ENCODE measurements around the gene TRAF6.
"Not testable (repeated sequence)": the region's sequence is repeated elsewhere in the genome, so short reads cannot be mapped to it uniquely, and the experiment has no call there.

Gene TRAF6

GRCh38 chr11:36498721-36499120 lies 11.4 kb downstream of the TRAF6 start:
- DNase-seq (ENCODE audit: low read depth in 2 of 2): no peak

- DNase-seq (ENCODE audit: low read depth in 2 of 2): no peak
Observed at GRCh38 chr11:36493332-36493731, 16.7 kb downstream of the TRAF6 start.

GRCh38 chr11:36492724-36493304 lies 17.3 kb downstream of the TRAF6 start:
- no peak for DNase-seq (ENCODE audit: low read depth in 2 of 2)

GRCh38 chr11:36490026-36490806 lies 19.9 kb downstream of the TRAF6 start:
- DNase-seq (ENCODE audit: low read depth in 2 of 2): no peak

DNA sequence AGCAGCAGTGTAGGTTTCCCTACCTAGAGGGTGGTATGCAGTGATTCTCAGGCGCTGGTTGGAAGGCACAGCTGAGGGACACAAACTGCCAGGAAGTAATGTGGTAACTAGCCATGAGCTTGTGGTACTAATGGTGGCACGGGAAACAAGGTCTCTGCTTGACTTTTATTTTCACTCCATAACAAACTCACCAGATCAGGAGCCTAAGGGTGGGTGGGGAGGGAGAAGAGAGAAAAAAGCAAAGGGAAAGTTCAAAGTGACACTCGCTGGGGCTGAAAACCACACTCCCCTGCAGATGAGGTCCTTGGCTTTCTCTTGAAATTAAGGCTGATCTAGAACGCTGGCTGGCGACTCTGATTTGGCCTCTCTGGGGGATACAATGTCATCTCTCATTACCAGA lies 22.0 kb downstream of the TRAF6 start:
- DNase-seq (ENCODE audit: low read depth in 2 of 2): no peak

DNA sequence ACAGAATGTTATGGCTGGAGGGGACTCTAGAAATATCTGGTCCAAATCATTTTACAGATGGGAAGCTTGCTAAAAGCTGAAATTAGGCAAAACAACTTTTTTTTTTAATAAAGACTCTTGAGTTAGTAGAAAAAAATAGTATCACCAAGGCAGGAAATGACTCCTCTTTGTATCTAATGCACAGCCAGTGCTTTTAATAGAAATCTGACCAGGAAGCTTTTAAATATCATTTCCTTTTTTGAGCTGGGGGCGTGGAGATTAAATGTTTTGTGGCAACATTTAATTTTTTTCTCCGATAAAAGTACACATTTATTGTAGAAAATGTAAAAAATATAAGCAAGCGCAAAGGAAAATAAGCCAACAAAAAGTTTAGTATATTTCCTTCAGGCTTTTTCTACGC lies 22.5 kb downstream of the TRAF6 start:
- no peak for DNase-seq (ENCODE audit: low read depth in 2 of 2)

DNA sequence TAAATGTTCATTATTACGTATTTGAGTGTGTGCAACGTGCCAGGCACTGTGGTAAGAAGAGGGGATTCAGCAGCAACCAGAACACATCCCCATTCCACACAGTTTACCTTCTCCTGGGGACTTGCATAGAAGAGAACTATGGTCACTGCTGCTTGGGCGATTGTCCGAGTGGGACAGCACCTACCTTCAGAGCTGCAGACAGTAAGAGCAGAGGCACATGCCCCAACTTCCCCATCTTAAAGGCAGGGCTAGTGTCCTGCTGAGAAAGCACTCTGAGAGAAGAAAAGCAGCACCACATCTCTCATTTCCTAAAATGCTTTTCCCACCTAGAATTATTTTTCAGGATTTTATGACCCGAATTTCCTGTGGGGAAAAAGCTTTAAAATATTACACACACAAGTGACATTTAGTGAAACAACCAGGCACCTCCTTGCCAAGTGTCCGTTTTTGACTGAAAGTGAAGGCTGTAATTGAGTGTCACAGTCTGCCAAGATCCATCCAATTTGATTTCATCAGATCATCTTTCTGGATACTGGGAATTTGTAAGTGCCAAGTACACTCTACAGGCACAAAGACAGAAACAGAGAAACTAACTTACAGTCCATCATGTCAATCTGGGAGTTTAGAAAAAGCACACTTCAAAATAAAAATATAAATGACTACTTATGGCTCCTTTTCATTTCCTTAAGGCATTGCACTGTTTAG lies 24.6 kb downstream of the TRAF6 start:
- DNase-seq (ENCODE audit: low read depth in 2 of 2): no peak

DNA sequence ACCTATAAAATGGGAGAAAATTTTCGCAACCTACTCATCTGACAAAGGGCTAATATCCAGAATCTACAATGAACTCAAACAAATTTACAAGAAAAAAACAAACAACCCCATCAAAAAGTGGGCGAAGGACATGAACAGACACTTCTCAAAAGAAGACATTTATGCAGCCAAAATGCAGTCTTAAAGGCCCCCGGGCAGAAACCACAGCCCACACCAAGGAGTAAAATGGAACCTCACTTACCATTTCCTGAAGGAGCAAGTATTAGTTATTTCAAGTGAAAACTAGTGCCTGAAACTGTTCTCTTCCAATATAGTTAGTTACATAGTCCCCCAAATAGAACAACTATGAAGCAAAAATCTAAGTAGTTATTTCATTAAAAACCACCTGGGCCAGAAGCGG lies 27.0 kb downstream of the TRAF6 start:
- not testable (repeated sequence) for DNase-seq (ENCODE audit: low read depth in 2 of 2)

- no peak for DNase-seq (ENCODE audit: low read depth in 2 of 2)
Observed at GRCh38 chr11:36480833-36481232, 29.2 kb downstream of the TRAF6 start.

DNA sequence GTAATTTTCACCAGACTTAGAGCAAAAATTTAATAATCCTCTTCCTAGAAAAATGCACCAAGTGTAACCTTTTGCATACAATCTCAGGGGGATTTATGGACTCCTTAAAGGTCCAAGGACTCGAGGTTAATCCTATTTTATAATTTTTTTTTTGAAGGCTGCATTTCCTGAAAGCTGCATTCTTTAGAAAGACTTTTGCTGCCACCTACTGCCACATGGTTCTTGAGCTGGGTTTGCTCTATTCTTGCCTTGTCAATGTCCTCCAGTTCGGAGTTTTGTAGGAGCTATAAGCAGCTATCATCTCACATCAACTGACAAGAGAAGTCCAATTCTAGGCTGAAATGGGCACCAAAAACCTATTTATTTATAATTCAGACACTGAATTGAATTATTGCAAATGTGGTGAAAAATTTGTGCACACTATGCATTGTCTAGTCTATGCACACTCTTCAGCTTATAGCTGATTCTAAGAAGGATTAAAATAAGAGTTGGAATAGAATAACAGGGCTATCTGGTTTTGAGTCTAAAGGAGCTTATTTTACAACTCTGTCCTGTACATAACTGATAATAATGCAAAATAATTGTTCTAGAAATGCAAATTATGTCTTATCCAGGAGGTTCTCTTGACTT lies 31.3 kb downstream of the TRAF6 start:
- DNase-seq (ENCODE audit: low read depth in 2 of 2): no peak

DNA sequence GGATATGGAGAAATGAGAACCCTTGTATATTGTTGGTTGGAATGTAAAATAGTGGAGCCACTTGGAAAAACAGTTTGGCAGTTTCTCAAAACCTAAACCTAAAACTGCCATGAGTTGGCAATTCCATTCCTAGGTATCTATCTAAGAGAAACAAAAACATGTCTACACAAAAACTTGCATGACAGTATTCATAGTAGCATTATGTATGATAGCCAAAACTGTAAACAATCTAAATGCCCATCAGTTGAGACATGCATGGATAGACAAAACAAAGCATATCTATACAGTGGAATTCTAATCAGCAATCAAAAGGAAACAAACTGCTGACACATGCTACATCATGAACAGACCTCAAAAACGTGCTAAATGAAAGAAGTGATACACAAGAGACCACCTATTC lies 34.9 kb downstream of the TRAF6 start:
- DNase-seq (ENCODE audit: low read depth in 2 of 2): no peak

DNA sequence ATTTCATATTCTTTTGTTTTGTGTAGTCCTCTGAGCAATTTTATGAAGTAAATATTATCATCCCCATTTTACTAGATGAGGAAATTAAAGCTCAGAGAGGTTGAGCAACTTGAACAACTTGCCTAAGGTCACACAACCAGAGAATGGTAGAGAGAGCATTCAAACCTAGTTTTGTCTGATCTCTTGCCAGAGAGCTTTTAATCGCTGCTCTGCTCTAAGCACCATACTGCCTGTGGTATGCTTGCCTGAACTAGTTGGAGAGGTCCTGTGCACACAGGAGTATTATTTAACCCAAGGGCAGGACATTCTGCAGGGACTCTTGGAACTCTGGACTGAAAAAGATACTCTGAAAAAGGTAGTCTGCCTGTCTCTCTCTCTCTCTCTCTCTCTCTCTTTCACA lies 38.5 kb downstream of the TRAF6 start:
- no peak for DNase-seq (ENCODE audit: low read depth in 2 of 2)

- DNase-seq (ENCODE audit: low read depth in 2 of 2): no peak
Observed at GRCh38 chr11:36469881-36470802, 39.9 kb downstream of the TRAF6 start.

- no peak for DNase-seq (ENCODE audit: low read depth in 2 of 2)
Observed at GRCh38 chr11:36469063-36469462, 41.0 kb downstream of the TRAF6 start.

DNA sequence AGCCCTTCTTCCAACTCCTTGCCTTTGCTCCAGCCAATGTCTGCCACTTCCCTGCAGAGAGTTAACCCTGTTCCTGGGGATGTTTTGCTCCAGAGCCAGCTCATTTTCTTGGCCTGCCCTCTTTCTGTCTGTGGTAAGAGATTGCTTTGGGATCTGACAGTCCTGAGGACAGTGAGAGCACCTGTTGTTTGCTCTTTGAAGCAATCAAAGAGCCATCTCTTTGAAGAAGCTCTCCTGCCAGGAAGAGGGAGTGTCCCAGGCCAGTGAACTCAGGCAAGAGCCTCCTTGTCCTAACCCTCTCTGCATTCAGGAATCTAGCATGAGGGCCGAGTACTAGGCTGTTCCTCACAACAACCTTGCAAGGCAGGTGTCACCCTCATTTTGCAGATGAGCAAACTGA lies 42.2 kb downstream of the TRAF6 start:
- no peak for DNase-seq (ENCODE audit: low read depth in 2 of 2)

- no peak for DNase-seq (ENCODE audit: low read depth in 2 of 2)
Observed at GRCh38 chr11:36467012-36467411, 43.1 kb downstream of the TRAF6 start.

- DNase-seq (ENCODE audit: low read depth in 2 of 2): no peak
Observed at GRCh38 chr11:36465449-36466163, 44.5 kb downstream of the TRAF6 start.

DNA sequence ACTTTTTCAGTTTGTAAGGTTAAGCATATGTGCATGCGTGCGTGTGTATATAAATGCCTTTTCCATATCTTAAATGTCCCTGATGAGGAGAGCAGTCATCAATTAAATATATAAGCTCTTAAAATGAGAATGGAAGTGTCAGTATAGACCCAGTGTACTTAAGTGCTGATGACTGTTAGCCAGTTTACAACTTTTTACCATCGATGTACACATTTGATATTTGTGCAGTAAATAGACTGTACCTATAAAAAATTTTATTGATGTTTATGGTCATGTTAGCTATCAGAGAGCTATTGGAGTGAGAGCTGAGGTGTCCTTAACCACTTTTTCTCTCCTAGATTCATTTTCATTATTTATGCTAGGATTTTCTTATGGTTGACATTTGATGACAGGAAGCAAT lies 45.4 kb downstream of the TRAF6 start:
- no peak for DNase-seq (ENCODE audit: low read depth in 2 of 2)

- DNase-seq (ENCODE audit: low read depth in 2 of 2): no peak
Observed at GRCh38 chr11:36463781-36464180, 46.3 kb downstream of the TRAF6 start.

DNA sequence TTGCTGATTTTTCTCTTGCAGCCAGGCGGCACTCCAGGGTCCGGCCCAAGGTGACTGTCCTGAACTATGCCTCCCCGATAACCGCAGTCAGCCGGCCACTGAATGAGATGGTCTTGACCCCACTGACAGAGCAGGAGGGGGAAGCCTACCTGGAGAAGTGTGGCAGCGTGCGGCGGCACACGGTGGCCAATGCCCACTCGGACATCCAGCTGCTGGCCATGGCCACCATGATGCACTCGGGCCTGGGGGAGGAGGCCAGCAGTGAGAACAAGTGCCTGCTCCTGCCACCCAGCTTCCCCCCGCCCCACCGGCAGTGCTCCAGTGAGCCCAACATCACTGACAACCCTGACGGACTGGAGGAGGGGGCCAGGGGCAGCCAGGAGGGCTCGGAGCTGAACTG lies 47.8 kb downstream of the TRAF6 start:
- DNase-seq (ENCODE audit: low read depth in 2 of 2): no peak

GRCh38 chr11:36460220-36460619 lies 49.9 kb downstream of the TRAF6 start:
- no peak for DNase-seq (ENCODE audit: low read depth in 2 of 2)
